HepG2 (cell line): ENCODE data around the gene SLC25A10. TPM values are rescaled to one million over a fixed set of nuclear protein-coding genes. Genes with fewer than 3 reads are reported as not detected.
A peak's percentile ranks its signal among the peaks of the same experiment; 100 is the strongest.
"Not testable (repeated sequence)": the region's sequence is repeated elsewhere in the genome, so short reads cannot be mapped to it uniquely, and the experiment has no call there.

Experiments
- ATAC-seq: fragments of 200-7000 bp; cut with Tn5 transposase; 3 replicates; pipeline ENCODE4 v1.9.1; 2020; ENCODE audit warnings: mild to moderate bottlenecking, moderate library complexity
- BruUV-seq: library from RNA; stranded (reverse); fragments of 400-500 nt; replicated peaks from 2 replicates; lab custom pipeline; 2021; lab: Mats Ljungman, UMichigan
- CTCF ChIA-PET: fragments of 300-600 bp; formaldehyde crosslinking; extraction: SDS; loops from one replicate; lab custom pipeline; 2021; ENCODE audit warnings: low total read pairs, inconsistent platforms, low intra/inter-chr PET ratio; lab: Yijun Ruan, JAX
- POLR2A ChIA-PET: fragments of 350-600 bp; sonication (Branson Sonifier 250); formaldehyde crosslinking; loops from one replicate; lab custom pipeline; 2020; ENCODE audit warnings: antibody characterized with exemption, inconsistent platforms; lab: Yijun Ruan, JAX
- DNase-seq: peaks from one replicate; pipeline ENCODE4 v3.0.0-alpha.2; 2015; ENCODE audit warnings: low spot score
- FAIRE-seq: peaks from 3 replicates; lab custom pipeline; 2011; peaks lifted over from hg19 to GRCh38; lab: Jason Lieb, UNC
- H2AFZ ChIP-seq: one replicate; pipeline ENCODE4 v1.6.1; 2011; ENCODE audit warnings: low read length, inconsistent platforms
- H3K27ac ChIP-seq: fragments of 300-600 bp; 3 replicates; pipeline ENCODE4 v1.8.0; 2011; ENCODE audit warnings: mixed run types, mild to moderate bottlenecking, mixed read lengths, low read length, inconsistent platforms; ENCODE audit not compliant: insufficient read depth; ENCODE audit errors: extremely low read length
- H3K27me3 ChIP-seq, 2 experiments: fragments of 200-600 bp in 1 of 2; 2 replicates in 1 of 2; 3 replicates in 1 of 2; pipeline versions ENCODE4 v1.6.0 to v1.8.0; 2011; ENCODE audit warnings: low read length in 2 of 2, mild to moderate bottlenecking in 2 of 2, moderate library complexity in 2 of 2, inconsistent platforms in 1 of 2; ENCODE audit not compliant: insufficient read depth in 2 of 2, control insufficient read depth in 1 of 2
- H3K36me3 ChIP-seq, 2 experiments: fragments of 200-600 bp in 1 of 2; replicated peaks in 1 of 2; 2 replicates in 1 of 2; 3 replicates in 1 of 2; pipeline versions ENCODE4 v1.5.1 to v1.8.0; 2011; ENCODE audit warnings: low read length in 2 of 2, inconsistent platforms in 1 of 2; ENCODE audit not compliant: insufficient read depth in 2 of 2, control insufficient read depth in 1 of 2
- H3K4me1 ChIP-seq: 2 replicates; pipeline ENCODE4 v1.5.1; 2012; ENCODE audit warnings: low read length, inconsistent platforms; ENCODE audit not compliant: insufficient read depth
- H3K4me2 ChIP-seq: 2 replicates; pipeline ENCODE4 v1.6.0; 2011; ENCODE audit warnings: low read depth, low read length, inconsistent platforms
- H3K4me3 ChIP-seq, 3 experiments: fragments of 200-600 bp in 1 of 3; sonication (generic), shearing (Covaris generic) in 1 of 3; replicated peaks in 1 of 3; 2 replicates each; pipeline ENCODE4 v1.5.1; 2011 to 2016; ENCODE audit warnings: low read length in 3 of 3, inconsistent platforms in 2 of 3, low read depth in 2 of 3, mild to moderate bottlenecking in 2 of 3, control low read depth in 1 of 3, mixed read lengths in 1 of 3; ENCODE audit not compliant: insufficient read depth in 1 of 3
- H3K79me2 ChIP-seq: one replicate; pipeline ENCODE4 v1.6.1; 2011; ENCODE audit warnings: low read length, inconsistent platforms; ENCODE audit not compliant: insufficient read depth
- H3K9ac ChIP-seq: 2 replicates; pipeline ENCODE4 v1.6.0; 2011; ENCODE audit warnings: mild to moderate bottlenecking, low read depth, low read length, inconsistent platforms; ENCODE audit not compliant: insufficient read depth
- H3K9me3 ChIP-seq: 2 replicates; pipeline ENCODE4 v1.5.1; 2012; ENCODE audit warnings: mild to moderate bottlenecking, low read length
- H4K20me1 ChIP-seq: 2 replicates; pipeline ENCODE4 v1.6.0; 2011; ENCODE audit warnings: inconsistent platforms, mild to moderate bottlenecking, low read length, moderate library complexity; ENCODE audit not compliant: insufficient read depth
- ELF4 ChIP-seq: sonication (generic); formaldehyde crosslinking; IDR thresholded peaks from 2 replicates; pipeline ENCODE4 v1.5.0; 2020; ENCODE audit warnings: missing genetic modification reagents, mild to moderate bottlenecking, moderate library complexity, borderline replicate concordance
- GFI1 ChIP-seq: sonication (generic); formaldehyde crosslinking; IDR thresholded peaks from 2 replicates; pipeline ENCODE4 v1.5.0; 2020; ENCODE audit warnings: missing genetic modification reagents, mild to moderate bottlenecking, borderline replicate concordance
- ZBTB38 ChIP-seq: sonication (generic); formaldehyde crosslinking; IDR thresholded peaks from 2 replicates; pipeline ENCODE4 v1.5.1; 2020; ENCODE audit warnings: mild to moderate bottlenecking, missing genetic modification reagents
- ZNF121 ChIP-seq: sonication (generic); formaldehyde crosslinking; IDR thresholded peaks from 2 replicates; pipeline ENCODE4 v1.5.0; 2020; ENCODE audit warnings: mild to moderate bottlenecking, missing genetic modification reagents
- WGBS: methylation state at CpG from one replicate; pipeline ENCODE4 v1.1.6; 2017; ENCODE audit warnings: low lambda C conversion rate; 5-methylcytosine and 5-hydroxymethylcytosine counted together
- in situ Hi-C: cut with HindIII; loops from 2 replicates; pipeline ENCODE4 v1.10.0; 2017; ENCODE audit warnings: low pct_unique_long_range_greater_than_20kb; ENCODE audit not compliant: extremely low pct_ligation_motif_present
- intact Hi-C: fragments of 100-400 bp; cut with micrococcal nuclease; formaldehyde crosslinking; loops from one replicate; pipeline ENCODE4 v1.10.0; 2022; ENCODE audit not compliant: unreplicated experiment
- polyA plus RNA-seq, 8 experiments: library from polyadenylated mRNA; depleted of rRNA in 3 of 8; stranded (reverse) in 7 of 8; unstranded in 1 of 8; fragments of >200 nt; fragmentation: Illumina TruSeq in 4 of 8; extraction: Trizol in 4 of 8; gene quantifications; 2 replicates each; pipeline versions ENCODE4 v1.2.1 to v1.2.3, GENCODE V29; 2011 to 2016; ENCODE audit warnings: low read depth in 4 of 8, missing spikeins in 1 of 8, mixed read lengths in 1 of 8; ENCODE audit not compliant: insufficient read depth in 1 of 8
- total RNA-seq, 5 experiments: library from RNA; depleted of rRNA; stranded (reverse); fragments of >200 nt; fragmentation: Illumina TruSeq; extraction: Trizol; gene quantifications; 2 replicates each; pipeline ENCODE4 v1.2.3, GENCODE V29; 2016; ENCODE audit warnings: low read depth in 1 of 5
- TF ChIP-seq, protein P1 (sequence below): sonication (generic); formaldehyde crosslinking; IDR thresholded peaks from 2 replicates; pipeline ENCODE4 v1.4.0; 2020; ENCODE audit warnings: missing genetic modification reagents

SLC25A10 gene
- total and polyA plus RNA-seq, 2 of the 13 experiments (the other 11 are each of a cell fraction or from before 2014, with no cell fraction given) = 46.5 to 140 TPM

DNA sequence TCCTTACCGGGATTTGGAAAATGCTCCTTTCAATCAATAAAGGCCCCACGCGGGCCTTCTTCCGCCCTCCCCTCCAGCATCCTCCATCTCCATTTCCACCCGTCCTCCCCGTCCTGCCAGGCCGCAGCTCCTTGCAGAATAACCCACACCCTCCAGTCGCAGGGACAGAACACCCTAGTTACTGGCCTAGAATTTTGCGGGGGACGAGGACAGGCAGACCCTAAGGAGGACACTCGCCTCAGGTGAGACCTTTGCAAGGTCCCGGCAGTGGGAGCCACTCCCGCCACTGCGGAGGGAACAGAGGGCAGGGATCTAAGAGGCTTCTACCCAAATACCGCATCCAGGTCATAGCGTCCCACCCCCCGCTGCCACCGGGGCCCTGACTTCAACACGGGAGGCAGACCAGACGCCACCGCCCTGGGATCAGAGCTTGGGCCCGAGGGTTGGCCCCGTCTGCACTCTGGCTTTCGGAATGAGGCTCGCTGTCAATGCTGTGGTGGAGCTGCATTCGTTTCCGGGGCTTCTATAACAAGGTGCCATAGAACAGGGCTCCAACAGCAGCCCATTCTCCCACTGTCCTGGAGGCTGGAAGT lies 26.8 kb downstream of the SLC25A10 start:
- Histone ChIP-seq H3K9me3 (no peaks in the 10 kb centered on the region), H3K4me2 (no peak overlapping the region), H4K20me1 (no peaks in the 10 kb centered on the region), H3K4me1 (peaks cover 42% of the 10 kb centered on the region), H3K79me2 (no peaks in the 10 kb centered on the region), H3K36me3 (no peaks in the 10 kb centered on the region), H3K9ac (no peak overlapping the region), H2AFZ (no peak overlapping the region), H3K4me3 (no peak overlapping the region), H3K27me3 (peaks cover 11 to 67% of the 10 kb centered on the region in 2 experiments), H3K27ac (no peak overlapping the region)
- WGBS = 64% methylated on average over 19 of the region's 27 CpGs
- TF ChIP-seq GFI1 (CRISPR knock-in tag) = no peak
- TF ChIP-seq ZBTB38 (CRISPR knock-in tag) = 0 out of 2 replicates have a peak, but pooled peaks have one; percentile 44
- TF ChIP-seq, protein P1, sequence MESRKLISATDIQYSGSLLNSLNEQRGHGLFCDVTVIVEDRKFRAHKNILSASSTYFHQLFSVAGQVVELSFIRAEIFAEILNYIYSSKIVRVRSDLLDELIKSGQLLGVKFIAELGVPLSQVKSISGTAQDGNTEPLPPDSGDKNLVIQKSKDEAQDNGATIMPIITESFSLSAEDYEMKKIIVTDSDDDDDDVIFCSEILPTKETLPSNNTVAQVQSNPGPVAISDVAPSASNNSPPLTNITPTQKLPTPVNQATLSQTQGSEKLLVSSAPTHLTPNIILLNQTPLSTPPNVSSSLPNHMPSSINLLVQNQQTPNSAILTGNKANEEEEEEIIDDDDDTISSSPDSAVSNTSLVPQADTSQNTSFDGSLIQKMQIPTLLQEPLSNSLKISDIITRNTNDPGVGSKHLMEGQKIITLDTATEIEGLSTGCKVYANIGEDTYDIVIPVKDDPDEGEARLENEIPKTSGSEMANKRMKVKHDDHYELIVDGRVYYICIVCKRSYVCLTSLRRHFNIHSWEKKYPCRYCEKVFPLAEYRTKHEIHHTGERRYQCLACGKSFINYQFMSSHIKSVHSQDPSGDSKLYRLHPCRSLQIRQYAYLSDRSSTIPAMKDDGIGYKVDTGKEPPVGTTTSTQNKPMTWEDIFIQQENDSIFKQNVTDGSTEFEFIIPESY (CRISPR knock-in tag) = peak; percentile 61; the same call in 1 of the 2 replicates
- no peak for TF ChIP-seq ELF4 (CRISPR knock-in tag)
- no peak for DNase-seq
- no peak for ATAC-seq
- intact Hi-C loops (no loop called here), in situ Hi-C loops (no loop called here)
- BruUV-seq = no TSS peak
- ChIA-PET POLR2A (no interaction called here), CTCF (no interaction called here)
- FAIRE-seq = no peak

GRCh38 chr17:81739593-81739992 lies 27.5 kb downstream of the SLC25A10 start:
- ATAC-seq, FAIRE-seq, H3K9me3 ChIP-seq, DNase-seq, H4K20me1 ChIP-seq, H3K36me3 ChIP-seq, H3K4me2 ChIP-seq, H3K27ac ChIP-seq, H3K9ac ChIP-seq, in situ Hi-C loops, BruUV-seq, H3K79me2 ChIP-seq, intact Hi-C loops, CTCF ChIA-PET, H2AFZ ChIP-seq, H3K4me3 ChIP-seq: not testable (repeated sequence)
- TF ChIP-seq ZNF121 (CRISPR knock-in tag) = peak; percentile 91
- H3K4me1 ChIP-seq = peaks cover 40% of the 10 kb centered on the region
- 55% methylated on average over 8 of the region's 8 CpGs for WGBS
- POLR2A ChIA-PET = interaction anchor here (0.6 kb wide), 1 partner anchor 82 kb away, joined by 3 read pairs; no protein-coding TSS in a partner anchor
- H3K27me3 ChIP-seq = peaks cover 11 to 61% of the 10 kb centered on the region in 2 experiments
